Fibroblast of the aortic adventitia (primary cell): ENCODE results near the gene ARHGAP42. TPM values are rescaled to one million over a fixed set of nuclear protein-coding genes. Genes with fewer than 3 reads are reported as not detected.
"Not testable (repeated sequence)": the region's sequence is repeated elsewhere in the genome, so short reads cannot be mapped to it uniquely, and the experiment has no call there.

ENCODE experiments used
- DNase-seq: peaks from one replicate; pipeline ENCODE4 v3.0.0-alpha.2; 2010; ENCODE audit warnings: low read depth
- H3K4me3 ChIP-seq: 2 replicates; pipeline ENCODE4 v1.5.1; 2011; ENCODE audit warnings: low read depth, mild to moderate bottlenecking, control low read depth, low read length, moderate library complexity
- CTCF ChIP-seq: IDR thresholded peaks from 2 replicates; pipeline ENCODE4 v1.5.1; 2011; ENCODE audit warnings: mild to moderate bottlenecking, low read length, control low read depth, inconsistent platforms; ENCODE audit not compliant: insufficient read depth
- total RNA-seq: library from RNA; depleted of rRNA; stranded (reverse); fragments of >200 nt; gene quantifications from 2 replicates; pipeline ENCODE4 v1.2.3, GENCODE V29; 2012; ENCODE audit warnings: low replicate concordance

Gene ARHGAP42
- total RNA-seq, 1 donor = 12.6 TPM

GRCh38 chr11:101008961-101009689 is 322.0 kb downstream of the ARHGAP42 start:
- TF ChIP-seq CTCF = no peak
- DNase-seq = no peak
- H3K4me3 ChIP-seq = no peak overlapping the region

GRCh38 chr11:101009690-101010055 is 322.6 kb downstream of the ARHGAP42 start:
- DNase-seq = no peak
- no peak overlapping the region for H3K4me3 ChIP-seq
- TF ChIP-seq CTCF = no peak

- no peak for TF ChIP-seq CTCF
- DNase-seq = no peak
- no peak overlapping the region for H3K4me3 ChIP-seq
Measured at GRCh38 chr11:101010899-101011298, 323.8 kb downstream of the ARHGAP42 start.

- no peak for TF ChIP-seq CTCF
- no peak for DNase-seq
- no peak overlapping the region for H3K4me3 ChIP-seq
Measured at GRCh38 chr11:101011881-101012280, 324.8 kb downstream of the ARHGAP42 start.

GRCh38 chr11:101013702-101014101 is 326.6 kb downstream of the ARHGAP42 start:
- not testable (repeated sequence) for DNase-seq, H3K4me3 ChIP-seq

GRCh38 chr11:101014600-101015285 is 327.7 kb downstream of the ARHGAP42 start:
- H3K4me3 ChIP-seq = no peak overlapping the region
- no peak for TF ChIP-seq CTCF
- no peak for DNase-seq

GRCh38 chr11:101019870-101020269 is 332.8 kb downstream of the ARHGAP42 start:
- no peak for TF ChIP-seq CTCF
- H3K4me3 ChIP-seq = no peak overlapping the region
- no peak for DNase-seq
